GM21390 (cell line): ENCODE measurements around the gene TBC1D24.
"Not testable (repeated sequence)": the region's sequence is repeated elsewhere in the genome, so short reads cannot be mapped to it uniquely, and the experiment has no call there.

ENCODE experiments used
- ATAC-seq: cut with Tn5 transposase; IDR thresholded peaks from one replicate; pipeline ENCODE4 v1.9.1; 2021; ENCODE audit not compliant: unreplicated experiment

The TBC1D24 gene

GRCh38 chr16:2474877-2475412 is at the start of gene TBC1D24:
Gene TBC1D24 (plus strand): TSS chr16:2475127. CDS start chr16:2496149, 21,022 bp downstream.
- ATAC-seq, result peak; percentile 47

- ATAC-seq, result no peak
These were observed 49.0 kb upstream of the TBC1D24 start for GRCh38 chr16:2425825-2426430.

GRCh38 chr16:2426941-2427361 is 48.0 kb upstream of the TBC1D24 start:
- no peak for ATAC-seq

- ATAC-seq, result no peak
These were observed 47.4 kb upstream of the TBC1D24 start for GRCh38 chr16:2427526-2427925.

- ATAC-seq, result no peak
These were observed 46.7 kb upstream of the TBC1D24 start for GRCh38 chr16:2428051-2428783.

- peak; percentile 1 for ATAC-seq
These were observed 46.2 kb upstream of the TBC1D24 start for GRCh38 chr16:2428784-2429033.

- ATAC-seq, result peak; percentile 81
These were observed 45.7 kb upstream of the TBC1D24 start, which contains the start of gene CCNF for GRCh38 chr16:2429034-2429770. Gene CCNF (plus strand): TSS chr16:2429447. CDS start chr16:2429482, 35 bp downstream.

GRCh38 chr16:2429771-2430663 is 44.9 kb upstream of the TBC1D24 start:
- peak; percentile 4 for ATAC-seq

- ATAC-seq, result no peak
These were observed 42.6 kb upstream of the TBC1D24 start for GRCh38 chr16:2432286-2432685.

GRCh38 chr16:2432801-2433505 is 42.0 kb upstream of the TBC1D24 start:
- no peak for ATAC-seq

GRCh38 chr16:2435236-2435635 is 39.7 kb upstream of the TBC1D24 start:
- ATAC-seq, result not testable (repeated sequence)

GRCh38 chr16:2436110-2436509 is 38.8 kb upstream of the TBC1D24 start:
- no peak for ATAC-seq

GRCh38 chr16:2437032-2437790 is 37.7 kb upstream of the TBC1D24 start:
- no peak for ATAC-seq

GRCh38 chr16:2438121-2438520 is 36.8 kb upstream of the TBC1D24 start:
- no peak for ATAC-seq

GRCh38 chr16:2439598-2439997 is 35.3 kb upstream of the TBC1D24 start:
- ATAC-seq, result no peak

GRCh38 chr16:2441143-2441804 is 33.7 kb upstream of the TBC1D24 start:
- ATAC-seq, result not testable (repeated sequence)

- ATAC-seq, result no peak
These were observed 31.4 kb upstream of the TBC1D24 start for GRCh38 chr16:2443555-2443954.

GRCh38 chr16:2447920-2448583 is 26.9 kb upstream of the TBC1D24 start:
- ATAC-seq, result no peak
